ENCODE measurements around the gene SLCO2A1.

The SLCO2A1 gene

GRCh38 chr3:133895208-133896001 is 134.3 kb downstream of the SLCO2A1 start, which contains the start of gene RAB6B (continued):
- TF ChIP-seq, protein P1, sequence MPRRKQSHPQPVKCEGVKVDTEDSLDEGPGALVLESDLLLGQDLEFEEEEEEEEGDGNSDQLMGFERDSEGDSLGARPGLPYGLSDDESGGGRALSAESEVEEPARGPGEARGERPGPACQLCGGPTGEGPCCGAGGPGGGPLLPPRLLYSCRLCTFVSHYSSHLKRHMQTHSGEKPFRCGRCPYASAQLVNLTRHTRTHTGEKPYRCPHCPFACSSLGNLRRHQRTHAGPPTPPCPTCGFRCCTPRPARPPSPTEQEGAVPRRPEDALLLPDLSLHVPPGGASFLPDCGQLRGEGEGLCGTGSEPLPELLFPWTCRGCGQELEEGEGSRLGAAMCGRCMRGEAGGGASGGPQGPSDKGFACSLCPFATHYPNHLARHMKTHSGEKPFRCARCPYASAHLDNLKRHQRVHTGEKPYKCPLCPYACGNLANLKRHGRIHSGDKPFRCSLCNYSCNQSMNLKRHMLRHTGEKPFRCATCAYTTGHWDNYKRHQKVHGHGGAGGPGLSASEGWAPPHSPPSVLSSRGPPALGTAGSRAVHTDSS (tag by site-specific recombination; IDR thresholded peaks at IDR 0.05): peak; percentile 88
- TF ChIP-seq, protein P2, sequence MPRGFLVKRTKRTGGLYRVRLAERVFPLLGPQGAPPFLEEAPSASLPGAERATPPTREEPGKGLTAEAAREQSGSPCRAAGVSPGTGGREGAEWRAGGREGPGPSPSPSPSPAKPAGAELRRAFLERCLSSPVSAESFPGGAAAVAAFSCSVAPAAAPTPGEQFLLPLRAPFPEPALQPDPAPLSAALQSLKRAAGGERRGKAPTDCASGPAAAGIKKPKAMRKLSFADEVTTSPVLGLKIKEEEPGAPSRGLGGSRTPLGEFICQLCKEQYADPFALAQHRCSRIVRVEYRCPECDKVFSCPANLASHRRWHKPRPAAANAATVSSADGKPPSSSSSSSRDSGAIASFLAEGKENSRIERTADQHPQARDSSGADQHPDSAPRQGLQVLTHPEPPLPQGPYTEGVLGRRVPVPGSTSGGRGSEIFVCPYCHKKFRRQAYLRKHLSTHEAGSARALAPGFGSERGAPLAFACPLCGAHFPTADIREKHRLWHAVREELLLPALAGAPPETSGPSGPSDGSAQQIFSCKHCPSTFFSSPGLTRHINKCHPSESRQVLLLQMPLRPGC (tag by site-specific recombination; IDR thresholded peaks at IDR 0.05): no peak
- TF ChIP-seq, protein P3, sequence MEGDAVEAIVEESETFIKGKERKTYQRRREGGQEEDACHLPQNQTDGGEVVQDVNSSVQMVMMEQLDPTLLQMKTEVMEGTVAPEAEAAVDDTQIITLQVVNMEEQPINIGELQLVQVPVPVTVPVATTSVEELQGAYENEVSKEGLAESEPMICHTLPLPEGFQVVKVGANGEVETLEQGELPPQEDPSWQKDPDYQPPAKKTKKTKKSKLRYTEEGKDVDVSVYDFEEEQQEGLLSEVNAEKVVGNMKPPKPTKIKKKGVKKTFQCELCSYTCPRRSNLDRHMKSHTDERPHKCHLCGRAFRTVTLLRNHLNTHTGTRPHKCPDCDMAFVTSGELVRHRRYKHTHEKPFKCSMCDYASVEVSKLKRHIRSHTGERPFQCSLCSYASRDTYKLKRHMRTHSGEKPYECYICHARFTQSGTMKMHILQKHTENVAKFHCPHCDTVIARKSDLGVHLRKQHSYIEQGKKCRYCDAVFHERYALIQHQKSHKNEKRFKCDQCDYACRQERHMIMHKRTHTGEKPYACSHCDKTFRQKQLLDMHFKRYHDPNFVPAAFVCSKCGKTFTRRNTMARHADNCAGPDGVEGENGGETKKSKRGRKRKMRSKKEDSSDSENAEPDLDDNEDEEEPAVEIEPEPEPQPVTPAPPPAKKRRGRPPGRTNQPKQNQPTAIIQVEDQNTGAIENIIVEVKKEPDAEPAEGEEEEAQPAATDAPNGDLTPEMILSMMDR (tag by site-specific recombination; IDR thresholded peaks at IDR 0.05): no peak
- TF ChIP-seq ZSCAN30 (tag by site-specific recombination; IDR thresholded peaks at IDR 0.05) (no peak), ZNF660 (tag by site-specific recombination; IDR thresholded peaks at IDR 0.05) (peak; percentile 34; the same call in 1 of the 2 replicates), WT1 (tag by site-specific recombination; IDR thresholded peaks at IDR 0.05) (peak; percentile 63), ZBTB20 (tag by site-specific recombination; IDR thresholded peaks at IDR 0.05) (peak; percentile 39; the same call in 1 of the 2 replicates), ZNF423 (tag by site-specific recombination; IDR thresholded peaks at IDR 0.05) (no peak), ZIC2 (tag by site-specific recombination; IDR thresholded peaks at IDR 0.05) (peak; percentile 38), ZFP41 (tag by site-specific recombination; IDR thresholded peaks at IDR 0.05; ENCODE audit: borderline replicate concordance) (no peak), ZNF530 (tag by site-specific recombination; IDR thresholded peaks at IDR 0.05; ENCODE audit: low read depth) (no peak), HOXD13 (CRISPR knock-in tag; IDR thresholded peaks at IDR 0.05; ENCODE audit: borderline replicate concordance) (no peak)

DNA sequence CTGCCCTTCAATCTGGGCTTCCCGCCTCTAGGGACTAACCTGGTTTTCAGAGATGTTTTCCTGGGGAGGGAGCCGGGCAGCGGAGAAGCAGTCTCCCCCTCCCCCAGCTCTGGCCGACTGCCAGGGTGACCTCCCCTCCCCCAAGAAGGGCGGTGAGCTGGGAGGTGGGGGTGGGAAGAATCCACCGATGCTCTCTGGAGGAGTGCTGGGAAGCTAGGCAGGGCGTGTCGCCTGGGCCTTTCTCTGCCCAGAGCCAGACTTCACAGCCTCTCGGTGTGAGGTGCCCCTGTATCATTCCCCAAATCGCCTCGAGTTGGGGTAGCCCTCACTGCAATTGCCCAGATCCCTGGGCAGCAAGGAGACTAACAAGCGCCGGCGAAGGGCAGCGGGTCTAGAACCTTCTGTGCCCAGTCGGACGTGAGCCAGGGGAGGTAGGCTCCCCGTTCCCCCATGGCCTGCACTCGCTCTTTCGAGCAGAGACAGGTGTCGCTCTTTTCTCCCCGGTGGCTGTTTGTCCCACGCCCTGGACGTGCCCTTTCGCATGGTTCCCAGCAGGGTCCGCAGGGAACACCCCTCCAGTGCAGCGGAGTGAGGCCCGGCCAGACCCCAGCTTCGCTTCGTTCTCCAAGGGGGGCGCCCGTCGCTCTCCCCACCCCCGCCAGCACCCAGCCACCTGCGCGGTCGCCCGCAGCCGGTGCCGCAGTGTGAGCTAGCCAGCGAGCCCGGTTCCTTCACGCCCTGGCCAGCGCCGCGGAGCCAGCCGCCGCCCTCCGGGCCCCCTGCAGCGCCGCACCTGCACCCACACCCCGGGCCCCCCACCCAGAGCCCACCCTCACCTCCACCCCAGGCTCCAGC is 135.1 kb downstream of the SLCO2A1 start:
- CTCF ChIA-PET: interaction anchor here (0.6 kb wide), 1 partner anchor 73 kb away, joined by 4 read pairs; no protein-coding TSS in a partner anchor
- POLR2A ChIA-PET: no interaction called here
- H3K4me3 ChIP-seq (ENCODE audit: low read depth, low read length): peak overlapping the region; percentile 79
- no peaks in the 10 kb centered on the region for H3K36me3 ChIP-seq (ENCODE audit: control insufficient read depth in 2 of 2, insufficient read depth in 1 of 2, low read length in 2 of 2)
- peak overlapping the region; percentile 31; the same call in 1 of the 2 replicates for H3K27ac ChIP-seq (ENCODE audit: extremely low read depth, low read depth, low read length)
- H3K4me1 ChIP-seq (ENCODE audit: control insufficient read depth, insufficient read depth, low read length): no peaks in the 10 kb centered on the region; the same call in 1 of the 2 replicates
- no peaks in the 10 kb centered on the region for H3K9me3 ChIP-seq (ENCODE audit: control insufficient read depth, insufficient read depth, low read depth, low read length)
- TF ChIP-seq ZNF596 (tag by site-specific recombination; IDR thresholded peaks at IDR 0.05) (0 out of 2 replicates have a peak, but pooled peaks have one; percentile 23), ZFHX2 (tag by site-specific recombination; conservative IDR thresholded peaks at IDR 0.05) (peak; percentile 19; the same call in 1 of the 2 replicates), GLIS2 (tag by site-specific recombination; IDR thresholded peaks at IDR 0.05) (peak; percentile 60), GLIS1 (tag by site-specific recombination; IDR thresholded peaks at IDR 0.05) (peak; percentile 53), ZNF221 (tag by site-specific recombination; IDR thresholded peaks at IDR 0.05; ENCODE audit: borderline replicate concordance) (no peak), ZBTB8A (tag by site-specific recombination; IDR thresholded peaks at IDR 0.05) (0 out of 2 replicates have a peak, but pooled peaks have one; percentile 15), ZBTB48 (tag by site-specific recombination; IDR thresholded peaks at IDR 0.05) (peak; percentile 31; the same call in 1 of the 2 replicates), EGR2 (tag by site-specific recombination; IDR thresholded peaks at IDR 0.05; ENCODE audit: low read depth) (peak; percentile 41; the same call in 1 of the 2 replicates), KLF1 (tag by site-specific recombination; IDR thresholded peaks at IDR 0.05) (peak; percentile 69), ZNF214 (tag by site-specific recombination; IDR thresholded peaks at IDR 0.05; ENCODE audit: borderline replicate concordance) (no peak)
- TF ChIP-seq, protein P3 (tag by site-specific recombination; IDR thresholded peaks at IDR 0.05): peak; percentile 40
- TF ChIP-seq, protein P4, sequence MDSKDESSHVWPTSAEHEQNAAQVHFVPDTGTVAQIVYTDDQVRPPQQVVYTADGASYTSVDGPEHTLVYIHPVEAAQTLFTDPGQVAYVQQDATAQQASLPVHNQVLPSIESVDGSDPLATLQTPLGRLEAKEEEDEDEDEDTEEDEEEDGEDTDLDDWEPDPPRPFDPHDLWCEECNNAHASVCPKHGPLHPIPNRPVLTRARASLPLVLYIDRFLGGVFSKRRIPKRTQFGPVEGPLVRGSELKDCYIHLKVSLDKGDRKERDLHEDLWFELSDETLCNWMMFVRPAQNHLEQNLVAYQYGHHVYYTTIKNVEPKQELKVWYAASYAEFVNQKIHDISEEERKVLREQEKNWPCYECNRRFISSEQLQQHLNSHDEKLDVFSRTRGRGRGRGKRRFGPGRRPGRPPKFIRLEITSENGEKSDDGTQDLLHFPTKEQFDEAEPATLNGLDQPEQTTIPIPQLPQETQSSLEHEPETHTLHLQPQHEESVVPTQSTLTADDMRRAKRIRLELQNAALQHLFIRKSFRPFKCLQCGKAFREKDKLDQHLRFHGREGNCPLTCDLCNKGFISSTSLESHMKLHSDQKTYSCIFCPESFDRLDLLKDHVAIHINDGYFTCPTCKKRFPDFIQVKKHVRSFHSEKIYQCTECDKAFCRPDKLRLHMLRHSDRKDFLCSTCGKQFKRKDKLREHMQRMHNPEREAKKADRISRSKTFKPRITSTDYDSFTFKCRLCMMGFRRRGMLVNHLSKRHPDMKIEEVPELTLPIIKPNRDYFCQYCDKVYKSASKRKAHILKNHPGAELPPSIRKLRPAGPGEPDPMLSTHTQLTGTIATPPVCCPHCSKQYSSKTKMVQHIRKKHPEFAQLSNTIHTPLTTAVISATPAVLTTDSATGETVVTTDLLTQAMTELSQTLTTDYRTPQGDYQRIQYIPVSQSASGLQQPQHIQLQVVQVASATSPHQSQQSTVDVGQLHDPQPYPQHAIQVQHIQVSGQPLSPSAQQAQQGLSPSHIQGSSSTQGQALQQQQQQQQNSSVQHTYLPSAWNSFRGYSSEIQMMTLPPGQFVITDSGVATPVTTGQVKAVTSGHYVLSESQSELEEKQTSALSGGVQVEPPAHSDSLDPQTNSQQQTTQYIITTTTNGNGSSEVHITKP (tag by site-specific recombination; IDR thresholded peaks at IDR 0.05): peak; percentile 44
